NCI-H226 (cell line): ENCODE results near the gene LPCAT2.
A peak's percentile ranks its signal among the peaks of the same experiment; 100 is the strongest.

Experiments
- DNase-seq: peaks from one replicate; pipeline ENCODE4 v3.0.0-alpha.2; 2015

The LPCAT2 gene

GRCh38 chr16:55508941-55509931 is at the start of gene LPCAT2:
LPCAT2 (plus strand) TSS chr16:55509072; CDS start chr16:55509182, 110 bp downstream.
- DNase-seq: peak; percentile 76

- no peak for DNase-seq
These were observed 46.6 kb upstream of the LPCAT2 start for GRCh38 chr16:55462241-55462640.

DNA sequence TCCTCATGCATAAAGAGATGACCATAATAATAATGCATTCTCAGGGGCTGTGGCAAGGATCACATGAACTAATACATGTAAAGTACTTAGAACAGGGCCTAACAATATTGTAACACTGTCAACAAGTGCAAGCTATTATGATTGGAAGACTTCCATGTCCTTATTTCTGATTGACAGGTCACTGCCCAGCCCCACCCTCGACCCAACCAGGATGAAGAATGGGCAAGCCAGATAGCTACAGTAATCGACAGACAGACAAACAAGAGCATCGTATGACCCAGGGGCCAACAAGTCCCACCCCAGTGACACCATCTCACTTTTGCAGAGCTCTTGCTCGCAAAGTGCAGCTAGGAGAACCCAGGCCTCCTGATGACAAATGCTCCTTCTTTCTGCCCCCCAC is 44.5 kb upstream of the LPCAT2 start:
- DNase-seq: no peak

GRCh38 chr16:55465077-55465896 is 43.6 kb upstream of the LPCAT2 start:
- DNase-seq: peak; percentile 39

GRCh38 chr16:55466209-55466608 is 42.7 kb upstream of the LPCAT2 start:
- no peak for DNase-seq

DNA sequence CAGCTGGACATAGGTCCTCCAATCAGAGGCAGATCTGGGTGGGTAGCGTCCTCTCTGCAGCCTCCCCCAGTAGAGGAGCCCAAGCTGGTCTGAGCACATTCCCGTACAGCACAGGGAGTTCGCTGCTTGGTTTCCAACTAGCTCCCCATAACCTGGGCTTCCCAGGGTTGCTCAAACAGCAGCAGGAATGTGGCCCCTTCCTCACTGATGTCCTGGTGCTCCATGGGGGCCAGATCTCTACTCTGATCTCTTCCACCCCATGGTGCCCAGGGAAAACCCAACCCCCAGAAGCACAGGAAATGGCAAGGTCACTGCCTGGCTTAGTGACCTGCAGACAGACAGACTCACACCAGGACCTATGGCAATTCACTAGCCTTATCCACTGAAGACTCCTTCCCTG is 41.0 kb upstream of the LPCAT2 start:
- DNase-seq: no peak

DNA sequence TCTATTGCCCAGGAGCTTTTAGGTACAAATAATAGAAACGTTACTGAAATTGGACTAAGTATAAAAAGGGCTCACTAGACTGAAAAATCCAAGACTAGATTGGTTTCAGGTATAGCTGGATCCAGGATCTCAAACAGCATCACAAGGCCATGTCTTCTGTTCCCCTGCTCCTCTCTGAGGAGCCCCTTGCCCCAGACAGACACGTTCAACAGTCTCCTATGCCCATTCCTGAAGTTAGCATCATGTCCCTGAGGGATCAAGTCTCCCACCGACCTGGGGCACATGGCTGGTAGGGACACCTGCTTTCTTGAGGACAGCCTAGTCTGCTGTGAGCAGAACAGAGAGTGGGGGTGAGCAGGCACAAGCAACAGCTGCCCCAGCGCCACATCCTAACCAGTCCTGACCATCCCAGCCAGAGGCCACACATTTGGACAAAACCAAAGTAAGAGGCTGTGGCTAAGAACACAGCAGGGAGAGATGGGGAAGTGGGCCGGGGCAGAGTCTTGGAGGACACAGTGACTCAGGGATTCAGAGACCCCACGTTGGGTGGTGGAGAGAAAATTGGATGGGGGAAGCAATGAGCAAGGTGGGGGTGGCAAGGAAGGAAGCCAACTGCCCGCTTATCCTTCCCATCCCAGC is 40.4 kb upstream of the LPCAT2 start:
- DNase-seq: no peak

DNA sequence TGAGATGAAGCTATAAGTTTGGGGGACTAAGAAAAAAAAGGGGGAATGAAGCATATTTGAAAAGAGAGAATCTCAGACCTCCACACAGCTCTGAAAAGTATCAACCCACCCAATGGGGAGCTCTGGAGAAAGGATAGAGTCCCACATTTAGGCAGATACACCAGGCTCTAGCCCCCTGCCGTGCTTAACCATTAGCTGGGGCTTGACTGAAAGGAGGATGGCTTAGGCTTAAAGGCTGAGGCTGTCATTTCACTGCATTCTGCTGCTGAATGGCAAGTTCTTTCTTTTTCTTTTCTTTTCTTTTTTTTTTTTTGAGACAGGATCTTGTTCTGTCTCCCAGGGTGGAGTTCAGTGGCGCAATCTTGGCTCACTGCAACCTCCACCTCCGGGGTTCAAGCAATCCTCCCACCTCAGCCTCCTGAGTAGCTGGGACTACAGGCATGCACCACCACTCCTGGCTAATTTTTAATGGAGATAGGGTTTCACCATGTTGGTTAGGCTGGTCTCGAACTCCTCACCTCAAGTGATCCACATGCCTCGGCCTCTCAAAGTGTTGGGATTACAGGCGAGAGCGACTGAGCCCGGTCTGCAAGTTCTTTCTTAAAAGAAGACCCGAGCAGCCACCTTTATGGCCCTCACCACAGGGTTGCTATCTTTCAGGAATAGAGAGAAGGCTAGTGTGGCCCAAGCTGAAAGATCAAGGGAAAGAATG is 38.9 kb upstream of the LPCAT2 start:
- DNase-seq: no peak

DNA sequence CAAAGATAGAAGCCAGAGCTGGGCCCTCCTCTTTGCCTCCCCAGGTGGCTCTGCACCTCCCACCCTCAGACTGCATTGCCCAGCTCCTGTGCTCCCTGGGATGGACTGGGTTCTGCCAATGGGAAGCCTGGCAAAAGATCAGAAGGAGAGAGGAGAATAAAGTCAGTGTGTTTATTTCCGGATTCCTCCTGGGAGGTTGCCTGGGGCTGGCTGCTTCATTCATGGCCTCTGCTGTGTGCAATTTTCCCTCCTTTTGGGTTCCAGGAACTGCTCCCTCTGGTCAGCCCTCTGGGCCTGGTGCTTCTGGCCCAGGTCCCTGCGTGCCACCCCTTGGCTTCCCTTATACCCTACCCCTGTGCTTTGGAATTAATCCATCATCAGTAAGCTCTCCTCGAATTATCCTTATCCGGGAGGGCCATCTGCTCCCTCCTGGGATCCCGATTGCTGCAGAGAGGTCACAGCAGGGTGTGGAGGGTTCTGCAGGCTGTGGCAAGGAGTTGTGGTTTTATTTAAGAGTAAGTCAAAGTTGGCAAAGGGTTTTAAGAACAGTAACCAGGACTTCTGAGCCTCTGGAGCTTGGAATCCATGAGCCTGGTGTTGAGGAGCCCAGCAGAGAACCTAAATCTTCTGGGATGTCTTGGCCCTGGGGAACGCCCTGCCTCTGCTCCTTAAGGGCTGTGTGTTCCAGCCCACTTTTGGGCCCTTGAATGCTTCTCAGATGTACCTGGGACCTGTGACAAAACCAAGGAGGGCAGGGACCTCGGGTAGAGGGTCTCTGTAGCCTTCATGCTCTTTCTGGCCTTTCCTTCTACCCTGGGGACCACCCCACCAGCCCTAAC is 38.1 kb upstream of the LPCAT2 start:
- DNase-seq: peak; percentile 92

GRCh38 chr16:55471448-55472097 is 37.3 kb upstream of the LPCAT2 start:
- peak; percentile 92 for DNase-seq

DNA sequence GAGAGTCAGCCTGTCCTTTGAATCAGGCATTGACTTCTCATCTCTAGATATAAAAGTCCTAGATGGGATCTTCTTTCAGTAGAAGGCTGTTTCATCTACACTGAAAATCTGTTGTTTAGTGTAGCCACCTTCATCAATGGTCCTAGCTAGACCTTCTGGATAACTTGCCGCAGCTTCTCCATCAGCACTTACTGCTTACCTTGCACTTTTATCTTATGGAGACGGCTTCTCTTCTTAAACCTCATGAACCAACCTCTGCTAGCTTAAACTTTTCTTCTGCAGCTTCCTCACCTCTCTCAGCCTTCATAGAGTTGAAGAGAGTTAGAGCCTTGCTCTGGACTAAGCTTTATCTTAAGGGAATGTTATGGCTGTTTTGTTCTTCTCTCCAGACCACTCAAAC is 35.3 kb upstream of the LPCAT2 start:
- DNase-seq: no peak

- DNase-seq: no peak
These were observed 34.1 kb upstream of the LPCAT2 start for GRCh38 chr16:55474821-55475220.

DNA sequence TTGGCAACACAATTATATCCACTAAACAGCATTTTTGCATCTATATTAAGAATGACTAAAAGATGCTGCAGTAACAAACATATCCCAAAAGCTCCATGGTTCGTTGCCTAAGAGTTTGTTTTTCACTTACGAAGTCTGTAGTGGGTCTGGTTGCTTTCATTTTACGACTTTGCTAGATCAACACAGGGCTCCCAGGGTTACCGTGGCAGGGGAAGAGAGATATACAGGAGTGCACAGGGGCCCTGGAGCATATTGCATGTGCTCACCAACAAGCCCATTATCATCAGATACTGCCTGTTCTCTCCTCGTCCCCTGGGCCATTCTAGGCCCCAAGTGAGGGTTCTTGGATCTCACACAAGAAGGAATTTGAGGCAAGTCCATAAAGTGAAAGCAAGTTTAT is 33.0 kb upstream of the LPCAT2 start:
- DNase-seq: no peak

DNA sequence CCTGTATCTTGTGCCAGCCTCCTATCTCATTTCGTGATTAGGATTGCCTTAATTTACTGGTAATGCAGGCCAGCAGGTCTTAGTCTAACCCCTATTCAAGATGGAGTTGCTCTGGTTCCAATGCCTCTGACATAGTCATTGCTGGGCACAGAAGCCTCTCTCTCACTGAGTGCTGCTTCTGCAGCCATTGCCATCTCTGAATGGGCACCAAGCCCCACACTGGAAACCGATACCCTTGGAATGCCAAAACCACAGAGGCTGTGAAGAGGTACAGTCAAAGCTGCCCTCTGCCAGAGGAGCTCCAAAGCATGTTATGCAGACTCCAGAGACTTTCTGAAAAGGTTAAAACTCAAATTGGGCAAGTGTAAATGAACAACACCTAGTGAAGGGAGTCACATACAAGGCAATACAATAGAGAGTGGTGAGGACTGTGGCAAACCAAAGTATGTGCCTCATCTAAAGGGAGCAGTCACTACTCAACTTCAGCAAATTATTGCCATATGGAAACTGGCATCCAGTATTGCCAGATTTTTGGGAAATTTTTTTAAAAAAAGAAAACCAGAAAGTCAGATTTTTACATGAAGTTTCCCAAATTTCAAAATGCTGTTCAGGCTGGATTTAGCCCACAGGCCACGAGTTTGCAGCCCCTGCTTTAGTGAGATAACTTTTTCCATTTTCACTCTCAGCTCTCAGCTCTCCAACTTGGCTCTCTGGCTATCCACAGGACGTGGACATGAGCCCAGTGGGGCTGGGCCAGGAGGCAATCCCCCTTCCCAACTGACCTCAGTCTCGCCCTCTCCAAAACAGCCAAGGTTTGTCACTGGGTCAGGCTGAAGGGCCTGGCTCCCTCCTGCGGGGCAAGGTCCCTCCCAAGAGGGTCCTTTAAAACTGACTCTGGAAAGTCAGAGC is 32.0 kb upstream of the LPCAT2 start:
- DNase-seq: no peak

GRCh38 chr16:55477736-55478135 is 31.1 kb upstream of the LPCAT2 start:
- DNase-seq: no peak

- no peak for DNase-seq
These were observed 29.9 kb upstream of the LPCAT2 start, which contains the start of gene MMP2 for GRCh38 chr16:55478827-55479429. MMP2 (plus strand) TSS chr16:55479198; CDS start chr16:55479480, 282 bp downstream.

DNA sequence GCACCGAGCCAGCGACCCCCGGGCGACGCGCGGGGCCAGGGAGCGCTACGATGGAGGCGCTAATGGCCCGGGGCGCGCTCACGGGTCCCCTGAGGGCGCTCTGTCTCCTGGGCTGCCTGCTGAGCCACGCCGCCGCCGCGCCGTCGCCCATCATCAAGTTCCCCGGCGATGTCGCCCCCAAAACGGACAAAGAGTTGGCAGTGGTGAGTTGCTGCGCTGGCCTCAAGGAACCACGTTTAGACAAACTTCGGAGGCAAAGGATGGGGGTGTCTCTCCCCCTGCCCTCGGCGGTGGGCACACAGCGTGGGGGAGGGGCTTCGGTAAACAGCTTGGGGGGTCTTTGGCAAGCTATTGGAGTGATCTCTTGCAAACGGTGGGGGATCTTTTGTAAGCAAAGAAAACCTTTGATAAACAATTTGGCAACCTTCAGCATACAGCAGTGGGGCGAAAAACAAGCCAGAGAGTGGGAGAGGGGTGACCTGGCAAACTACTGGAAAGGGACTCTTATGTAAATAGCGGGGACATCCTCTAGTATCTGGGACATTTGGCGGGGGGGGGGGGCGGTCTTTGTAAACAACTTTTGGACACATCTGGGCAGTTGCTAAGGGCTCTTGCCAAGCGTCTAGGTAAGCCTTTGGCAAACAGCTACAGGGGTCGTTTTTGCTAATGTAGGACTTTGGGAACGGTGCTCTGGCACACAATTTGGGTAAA is 29.3 kb upstream of the LPCAT2 start:
- no peak for DNase-seq

- DNase-seq: peak; percentile 71
These were observed 28.6 kb upstream of the LPCAT2 start for GRCh38 chr16:55480228-55480655.

GRCh38 chr16:55481023-55481422 is 27.8 kb upstream of the LPCAT2 start:
- no peak for DNase-seq
